GM12864 (cell line): Measurements from ENCODE around the gene FCHO1.

Source experiments
- DNase-seq: peaks from one replicate; pipeline ENCODE4 v3.0.0-alpha.2; 2011; ENCODE audit warnings: low read depth
- H3K4me3 ChIP-seq: 2 replicates; pipeline ENCODE4 v1.5.1; 2011; ENCODE audit warnings: mild to moderate bottlenecking, low read depth, low read length, control low read depth
- CTCF ChIP-seq: IDR thresholded peaks from 2 replicates; pipeline ENCODE4 v1.5.1; 2011; ENCODE audit warnings: low read depth, mild to moderate bottlenecking, moderate library complexity, low read length, control low read depth, inconsistent platforms; ENCODE audit errors: missing control alignments

The FCHO1 gene

DNA sequence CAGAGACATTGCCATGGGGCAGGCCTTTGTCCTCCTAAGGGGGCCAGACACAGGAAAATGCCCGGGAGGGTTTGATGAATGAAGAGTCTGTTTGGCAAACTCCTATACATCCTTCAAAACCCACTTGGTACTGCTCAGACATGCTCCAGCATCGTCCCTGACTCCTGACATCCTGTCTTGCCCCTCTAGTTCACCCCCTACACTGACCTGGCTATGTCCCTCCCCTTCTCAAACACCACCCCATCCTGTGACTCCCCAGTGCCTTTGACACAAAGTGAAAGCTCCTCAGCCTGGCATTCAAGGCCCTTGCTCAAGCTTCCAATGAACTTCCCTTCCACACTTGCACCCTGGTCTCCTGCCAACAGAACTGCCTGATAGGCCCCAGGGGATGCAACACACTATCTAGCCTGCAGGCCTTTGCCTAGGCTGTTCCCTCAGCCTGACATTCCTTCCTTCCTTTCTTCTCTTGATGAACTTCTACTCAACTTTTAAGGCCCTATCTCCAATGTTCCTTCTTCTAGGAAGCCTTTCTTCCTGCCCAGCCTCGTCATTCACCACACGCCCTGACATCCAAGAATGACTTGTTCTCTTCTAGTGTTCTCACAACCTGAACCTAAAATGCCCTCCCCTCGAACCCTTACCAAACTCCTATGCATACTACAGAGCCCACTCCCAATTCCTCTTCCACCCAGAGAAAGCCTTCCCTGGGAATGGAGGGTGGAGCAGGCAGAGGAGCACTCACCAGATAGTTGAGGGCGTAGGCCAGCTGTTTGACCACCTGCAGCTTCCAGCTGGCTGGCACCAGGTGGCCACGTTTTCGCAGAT is 84.1 kb downstream of the FCHO1 start:
- DNase-seq = no peak

DNA sequence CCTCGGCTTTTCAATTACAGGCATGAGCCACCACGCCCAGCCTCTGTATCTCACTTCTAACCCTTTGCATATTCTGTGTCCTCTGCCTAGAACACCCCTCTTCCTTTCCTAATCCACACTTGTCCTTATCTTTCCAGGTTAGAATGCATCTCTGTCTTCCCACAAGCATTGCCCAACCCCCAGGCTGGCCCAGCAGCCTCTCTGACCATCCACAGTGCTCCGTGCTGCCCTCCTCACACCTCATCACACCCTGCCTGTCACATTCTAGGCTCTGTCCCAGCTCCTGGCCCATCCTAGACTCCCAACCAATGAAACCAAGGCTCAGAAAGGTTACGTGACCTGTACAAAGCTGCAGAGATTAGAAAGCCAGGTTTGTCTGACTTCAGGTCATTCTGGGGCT is 85.3 kb downstream of the FCHO1 start:
- no peak for TF ChIP-seq CTCF
- no peak for DNase-seq
- H3K4me3 ChIP-seq = no peak overlapping the region

More for the DNA sequence above, 84.1 kb downstream of the FCHO1 start:
- no peak for TF ChIP-seq CTCF
- no peak overlapping the region for H3K4me3 ChIP-seq

- no peak for TF ChIP-seq CTCF
- no peak for DNase-seq
- H3K4me3 ChIP-seq = no peak overlapping the region
Measured at GRCh38 chr19:17837972-17838371, 86.7 kb downstream of the FCHO1 start.
